HCT116 (cell line): ENCODE data around the gene CHST8.

ENCODE experiments used
- CTCF ChIP-seq, 3 experiments: fragments of 200-600 bp in 1 of 3; sonication (generic) in 1 of 3; IDR thresholded peaks in 2 of 3; conservative IDR thresholded peaks in 1 of 3; 2 replicates each; pipeline ENCODE4 v1.5.1; 2012 to 2017; ENCODE audit warnings: low read depth in 2 of 3, low read length in 2 of 3, antibody characterized with exemption in 1 of 3, borderline replicate concordance in 1 of 3, control low read depth in 1 of 3, mild to moderate bottlenecking in 1 of 3, mixed read lengths in 1 of 3, mixed run types in 1 of 3, moderate library complexity in 1 of 3; ENCODE audit not compliant: insufficient read depth in 1 of 3
- EGR1 ChIP-seq: IDR thresholded peaks from 2 replicates; pipeline ENCODE4 v1.6.1; 2012; ENCODE audit warnings: low read depth
- EZH2phosphoT487 ChIP-seq: fragments of 200-600 bp; IDR thresholded peaks from 2 replicates; pipeline ENCODE4 v1.6.1; 2018; ENCODE audit warnings: antibody characterized with exemption, borderline replicate concordance
- MAX ChIP-seq: IDR thresholded peaks from 2 replicates; pipeline ENCODE4 v1.6.1; 2012
- POLR2A ChIP-seq: IDR thresholded peaks from 2 replicates; pipeline ENCODE4 v1.7.0; 2011; ENCODE audit warnings: borderline replicate concordance; ENCODE audit not compliant: insufficient read depth, insufficient read length; ENCODE audit errors: extremely low read depth
- POLR2AphosphoS5 ChIP-seq: IDR thresholded peaks from 2 replicates; pipeline ENCODE4 v1.6.1; 2011; ENCODE audit warnings: mild to moderate bottlenecking, low read depth, low read length, moderate library complexity
- RAD21 ChIP-seq: IDR thresholded peaks from 2 replicates; pipeline ENCODE4 v1.6.1; 2012; ENCODE audit warnings: low read depth, mild to moderate bottlenecking
- SP1 ChIP-seq: IDR thresholded peaks from 2 replicates; pipeline ENCODE4 v1.6.1; 2012; ENCODE audit warnings: low read depth
- YY1 ChIP-seq: IDR thresholded peaks from 2 replicates; pipeline ENCODE4 v1.6.1; 2011; ENCODE audit warnings: low read length, low read depth, moderate library complexity, mild to moderate bottlenecking; ENCODE audit not compliant: insufficient replicate concordance; ENCODE audit errors: extremely low read depth
- ZBTB33 ChIP-seq: IDR thresholded peaks from 2 replicates; pipeline ENCODE4 v1.6.1; 2011; ENCODE audit warnings: mild to moderate bottlenecking, low read length, moderate library complexity; ENCODE audit not compliant: insufficient replicate concordance; ENCODE audit errors: extremely low read depth

GRCh38 chr19:33725567-33725966 is 103.8 kb downstream of the CHST8 start:
- no peak for TF ChIP-seq CTCF (IDR thresholded peaks at IDR 0.05 in 2 of 3, conservative IDR thresholded peaks at IDR 0.05 in 1 of 3; ENCODE audit: borderline replicate concordance in 1 of 3, insufficient read depth in 1 of 3, low read depth in 2 of 3, low read length in 2 of 3)
- no peak for TF ChIP-seq EZH2phosphoT487
- no peak for TF ChIP-seq YY1
- no peak for TF ChIP-seq POLR2AphosphoS5
- no peak for TF ChIP-seq EGR1
- no peak for TF ChIP-seq POLR2A
- TF ChIP-seq MAX = no peak
- TF ChIP-seq SP1 = no peak
- no peak for TF ChIP-seq RAD21
- no peak for TF ChIP-seq ZBTB33
